Fibroblast of lung (primary cell): ENCODE data around the gene NTSR1.

Source experiments
- CTCF ChIP-seq, 2 donors: IDR thresholded peaks in 1 of 2; conservative IDR thresholded peaks in 1 of 2; 1 replicate in 1 of 2; 2 replicates in 1 of 2; pipeline ENCODE4 v1.5.1; 2011 to 2012; ENCODE audit warnings: low read length in 2 of 2, control low read depth in 1 of 2, inconsistent platforms in 1 of 2, low read depth in 1 of 2, mild to moderate bottlenecking in 1 of 2
- EZH2 ChIP-seq: IDR thresholded peaks from 2 replicates; pipeline ENCODE4 v1.5.1; 2012; ENCODE audit warnings: low read length, control low read depth, mild to moderate bottlenecking; ENCODE audit errors: missing control alignments

GRCh38 chr20:62725596-62726268, 17.1 kb downstream of the NTSR1 start:
- TF ChIP-seq CTCF (conservative IDR thresholded peaks at IDR 0.05 in 1 of 2, IDR thresholded peaks at IDR 0.05 in 1 of 2; ENCODE audit: low read depth in 1 of 2, low read length in 2 of 2) (no peak), EZH2 (no peak)
